Fibroblast of pulmonary artery (primary cell): ENCODE measurements around the gene UBALD1.

Experiments
- DNase-seq: peaks from one replicate; pipeline ENCODE4 v3.0.0-alpha.2; 2010; ENCODE audit warnings: low read depth
- H3K4me3 ChIP-seq: replicated peaks from 2 replicates; pipeline ENCODE4 v1.5.1; 2011; ENCODE audit warnings: low read depth, mild to moderate bottlenecking, control low read depth, low read length, moderate library complexity
- TF ChIP-seq, protein P1 (sequence below): IDR thresholded peaks from 2 replicates; pipeline ENCODE4 v1.5.1; 2011; ENCODE audit warnings: mild to moderate bottlenecking, control low read depth, low read length, inconsistent platforms; ENCODE audit errors: missing control alignments

UBALD1 gene

DNA sequence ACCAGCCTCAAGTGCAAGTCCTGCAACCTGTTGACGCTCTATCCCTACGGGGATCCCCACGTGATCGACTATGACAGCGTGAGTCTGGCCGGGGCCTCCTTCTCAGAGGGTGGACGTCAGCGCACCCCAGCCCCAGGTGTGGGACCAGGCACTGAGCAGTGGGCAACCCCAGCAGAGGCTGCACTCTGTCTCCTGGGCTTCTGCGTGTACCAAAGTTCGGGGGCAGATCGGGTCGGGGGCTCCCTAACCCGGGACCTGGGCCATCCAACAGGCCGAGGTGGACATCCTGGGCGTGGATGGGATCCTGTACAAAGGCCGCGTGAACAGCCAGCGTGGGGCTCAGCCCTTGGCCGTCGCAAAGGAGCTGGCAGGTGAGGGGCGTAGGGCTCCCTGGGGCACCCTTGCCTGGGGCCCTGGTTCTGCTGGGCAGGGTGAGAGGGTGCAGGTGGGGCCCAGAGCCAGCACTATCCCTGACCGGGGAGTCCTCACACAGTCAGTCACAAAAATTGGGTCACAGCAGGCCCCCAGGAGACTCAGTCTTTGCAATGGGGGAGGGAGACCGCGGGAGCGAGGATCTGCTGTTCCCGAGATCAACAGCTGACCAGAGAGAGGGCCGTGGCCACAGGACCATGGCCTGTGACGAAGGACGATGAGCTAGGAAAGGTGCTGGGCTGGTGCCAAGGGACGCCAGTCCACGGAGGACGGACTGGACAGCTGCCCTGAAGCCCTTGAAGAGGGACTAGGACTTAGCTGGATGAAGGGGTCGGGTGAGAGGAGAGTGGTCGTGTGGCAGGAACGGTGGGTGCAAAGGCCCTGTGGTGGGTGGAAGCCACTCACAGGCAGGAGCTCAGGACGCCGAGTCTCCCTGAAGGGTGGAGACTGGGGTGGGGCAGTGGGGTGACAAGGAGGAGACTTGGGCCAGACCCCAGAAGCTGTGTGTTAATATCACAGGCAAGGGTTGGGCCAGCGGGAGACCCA is 20.0 kb downstream of the UBALD1 start:
- TF ChIP-seq, protein P1, sequence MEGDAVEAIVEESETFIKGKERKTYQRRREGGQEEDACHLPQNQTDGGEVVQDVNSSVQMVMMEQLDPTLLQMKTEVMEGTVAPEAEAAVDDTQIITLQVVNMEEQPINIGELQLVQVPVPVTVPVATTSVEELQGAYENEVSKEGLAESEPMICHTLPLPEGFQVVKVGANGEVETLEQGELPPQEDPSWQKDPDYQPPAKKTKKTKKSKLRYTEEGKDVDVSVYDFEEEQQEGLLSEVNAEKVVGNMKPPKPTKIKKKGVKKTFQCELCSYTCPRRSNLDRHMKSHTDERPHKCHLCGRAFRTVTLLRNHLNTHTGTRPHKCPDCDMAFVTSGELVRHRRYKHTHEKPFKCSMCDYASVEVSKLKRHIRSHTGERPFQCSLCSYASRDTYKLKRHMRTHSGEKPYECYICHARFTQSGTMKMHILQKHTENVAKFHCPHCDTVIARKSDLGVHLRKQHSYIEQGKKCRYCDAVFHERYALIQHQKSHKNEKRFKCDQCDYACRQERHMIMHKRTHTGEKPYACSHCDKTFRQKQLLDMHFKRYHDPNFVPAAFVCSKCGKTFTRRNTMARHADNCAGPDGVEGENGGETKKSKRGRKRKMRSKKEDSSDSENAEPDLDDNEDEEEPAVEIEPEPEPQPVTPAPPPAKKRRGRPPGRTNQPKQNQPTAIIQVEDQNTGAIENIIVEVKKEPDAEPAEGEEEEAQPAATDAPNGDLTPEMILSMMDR = no peak
- no peak overlapping the region for H3K4me3 ChIP-seq
- DNase-seq = no peak

DNA sequence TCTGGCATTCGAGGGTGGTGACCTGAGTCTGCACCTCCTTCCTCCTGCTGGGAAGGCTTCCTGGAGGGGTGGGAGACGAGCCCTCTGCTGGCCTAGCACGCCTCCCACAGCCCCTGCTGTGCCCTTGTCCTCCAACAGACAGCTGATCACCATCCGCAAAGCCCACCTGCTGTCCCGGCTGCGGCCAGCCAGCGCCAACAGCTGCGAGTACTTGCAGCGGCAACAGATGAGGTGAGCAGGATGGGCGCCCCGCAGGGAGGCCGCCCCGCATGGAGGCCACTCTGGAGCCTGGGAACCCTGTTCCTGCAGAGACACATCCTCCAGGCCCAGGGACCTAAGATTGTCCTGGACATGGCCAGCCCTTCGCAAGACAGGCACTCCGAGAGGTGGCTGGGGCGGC is 21.6 kb downstream of the UBALD1 start:
- TF ChIP-seq, protein P1 = no peak
- no peak for DNase-seq
- H3K4me3 ChIP-seq = no peak overlapping the region

DNA sequence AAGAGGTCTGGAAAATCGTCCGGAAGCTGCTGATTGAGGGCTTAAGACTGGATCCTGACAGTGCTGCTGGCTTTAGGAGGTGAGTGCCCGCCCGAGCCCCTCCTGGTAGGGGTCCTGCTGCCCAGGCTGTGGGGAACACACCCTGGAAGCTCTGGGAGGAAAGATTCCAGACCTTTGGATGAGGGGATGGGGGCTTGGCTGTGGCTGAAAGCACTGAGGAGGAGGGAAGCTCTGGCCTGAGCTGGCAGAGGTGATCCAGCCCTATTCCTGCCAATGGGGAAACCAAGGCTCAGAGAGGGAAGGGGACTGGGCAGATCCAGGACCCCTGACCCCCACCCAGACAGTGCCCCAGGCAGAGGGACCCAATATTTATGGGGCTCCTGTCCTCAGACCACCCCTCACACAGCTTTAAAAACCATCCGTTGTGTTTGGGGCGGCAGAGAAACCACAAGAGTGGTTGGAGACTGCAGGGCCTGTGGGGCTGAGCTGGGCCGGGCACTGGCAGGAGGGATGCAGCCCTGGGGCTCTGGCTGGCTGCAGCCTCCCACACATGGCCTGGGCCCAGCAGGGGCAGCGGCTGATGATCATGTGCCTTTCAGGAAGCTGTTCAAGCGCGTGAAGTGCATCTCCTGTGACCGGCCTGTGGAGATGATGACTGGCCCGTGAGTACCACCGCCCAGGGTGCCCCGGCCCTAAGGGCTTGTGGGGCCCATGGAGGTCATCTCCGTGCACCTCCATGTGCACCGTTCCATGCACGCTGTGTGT is 22.8 kb downstream of the UBALD1 start:
- H3K4me3 ChIP-seq = no peak overlapping the region
- DNase-seq = no peak
- TF ChIP-seq, protein P1 = no peak

DNA sequence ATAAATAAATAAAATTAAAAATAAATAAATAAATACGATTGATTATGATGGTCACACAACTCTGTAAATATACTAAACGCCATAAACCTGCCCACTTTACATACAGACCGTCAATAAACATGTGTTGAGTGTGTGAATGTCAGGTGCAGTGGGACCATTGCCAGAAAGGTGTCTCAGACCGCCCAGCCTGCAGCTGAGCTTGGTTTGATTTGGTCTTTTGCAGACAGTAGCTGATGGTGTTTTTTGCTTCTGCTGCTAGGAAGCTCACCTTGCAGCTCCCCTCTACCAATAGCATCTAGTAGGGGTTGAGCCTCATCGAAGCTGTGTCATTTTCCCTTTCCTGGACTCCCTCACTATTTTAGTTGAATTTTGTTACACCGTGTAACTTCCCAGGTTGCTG is 23.5 kb downstream of the UBALD1 start:
- no peak for DNase-seq
- TF ChIP-seq, protein P1 = no peak

DNA sequence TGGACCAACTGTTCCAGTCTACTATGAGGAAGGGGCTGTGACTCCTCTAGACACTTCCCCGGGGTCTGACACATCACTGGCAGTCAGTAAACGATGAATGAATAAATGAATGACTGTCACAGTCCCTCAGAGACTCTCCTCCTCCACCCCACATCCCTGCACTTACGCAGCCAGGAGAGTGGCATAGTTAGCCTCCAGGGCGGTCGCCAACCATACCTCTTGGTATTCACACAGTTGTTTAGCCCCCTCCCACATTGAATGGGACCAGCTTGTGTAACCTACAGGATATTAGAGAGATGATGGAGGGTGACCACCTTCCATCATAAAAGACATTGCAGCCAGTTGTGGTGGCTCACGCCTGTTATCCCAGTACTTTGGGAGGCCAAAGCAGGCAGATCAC is 25.7 kb downstream of the UBALD1 start:
- H3K4me3 ChIP-seq = no peak overlapping the region
- TF ChIP-seq, protein P1 = no peak
- DNase-seq = no peak

More for the DNA sequence above, 23.5 kb downstream of the UBALD1 start:
- H3K4me3 ChIP-seq = no peak overlapping the region

DNA sequence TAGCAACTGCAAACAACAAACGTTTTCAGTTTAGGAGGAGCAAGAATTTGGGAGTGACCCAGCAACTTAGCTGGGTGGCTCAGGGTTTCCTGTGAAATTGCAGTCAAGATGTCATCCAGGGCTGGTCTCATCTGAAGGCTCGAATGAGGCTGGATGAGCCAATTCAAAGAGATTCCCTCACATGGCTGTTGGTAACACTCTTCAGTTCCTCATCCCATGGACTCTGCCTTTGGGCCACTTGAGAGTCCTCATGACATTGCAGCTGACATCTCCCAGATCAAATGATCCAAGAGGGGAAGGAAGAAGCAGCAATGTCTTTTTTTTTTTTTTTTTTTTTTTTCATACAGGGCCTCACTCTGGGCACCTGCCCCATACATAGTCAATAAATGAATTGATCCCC is 26.3 kb downstream of the UBALD1 start:
- TF ChIP-seq, protein P1 = no peak
- H3K4me3 ChIP-seq = no peak overlapping the region
- DNase-seq = no peak
